Left renal pelvis (tissue), 4 donors: ENCODE data around the gene FRAS1. TPM values are rescaled to one million over a fixed set of nuclear protein-coding genes. Genes with fewer than 3 reads are reported as not detected.
"Not testable (repeated sequence)": the region's sequence is repeated elsewhere in the genome, so short reads cannot be mapped to it uniquely, and the experiment has no call there.

Source experiments
- DNase-seq, 4 donors: peaks; one replicate each; pipeline ENCODE4 v3.0.0-alpha.2; 2013; ENCODE audit warnings: low read depth in 4 of 4, low spot score in 3 of 4
- polyA plus RNA-seq, 4 donors: library from polyadenylated mRNA; unstranded; fragments of 120-200 nt; gene quantifications; one replicate each; pipeline ENCODE4 v1.2.1, GENCODE V29; 2013; ENCODE audit not compliant: insufficient read length in 4 of 4

The FRAS1 gene
- polyA plus RNA-seq, 4 donors, result 10.2 to 85.5 (median 66.8) TPM

- no peak for DNase-seq
Observed at GRCh38 chr4:78254893-78255292, 197.8 kb downstream of the FRAS1 start.

GRCh38 chr4:78265006-78265405 lies 207.9 kb downstream of the FRAS1 start:
- no peak for DNase-seq

- DNase-seq, result no peak
Observed at GRCh38 chr4:78267790-78268189, 210.7 kb downstream of the FRAS1 start.

GRCh38 chr4:78268597-78268996 lies 211.5 kb downstream of the FRAS1 start:
- DNase-seq, result no peak

- not testable (repeated sequence) for DNase-seq
Observed at GRCh38 chr4:78275450-78275849, 218.3 kb downstream of the FRAS1 start.

- DNase-seq, result no peak
Observed at GRCh38 chr4:78286281-78286680, 229.2 kb downstream of the FRAS1 start.

- DNase-seq, result no peak
Observed at GRCh38 chr4:78288327-78288726, 231.2 kb downstream of the FRAS1 start.

- DNase-seq, result no peak
Observed at GRCh38 chr4:78291277-78291676, 234.2 kb downstream of the FRAS1 start.

- no peak for DNase-seq
Observed at GRCh38 chr4:78292341-78292740, 235.2 kb downstream of the FRAS1 start.

GRCh38 chr4:78292856-78293255 lies 235.7 kb downstream of the FRAS1 start:
- no peak for DNase-seq

GRCh38 chr4:78293348-78293747 lies 236.2 kb downstream of the FRAS1 start:
- no peak for DNase-seq

GRCh38 chr4:78293821-78294301 lies 236.7 kb downstream of the FRAS1 start:
- no peak for DNase-seq

- DNase-seq, result no peak
Observed at GRCh38 chr4:78296261-78296660, 239.1 kb downstream of the FRAS1 start.

- no peak for DNase-seq
Observed at GRCh38 chr4:78297116-78297800, 240.1 kb downstream of the FRAS1 start.

- no peak for DNase-seq
Observed at GRCh38 chr4:78298618-78299017, 241.5 kb downstream of the FRAS1 start.

- DNase-seq, result no peak
Observed at GRCh38 chr4:78299565-78299972, 242.4 kb downstream of the FRAS1 start.

GRCh38 chr4:78307263-78307662 lies 250.1 kb downstream of the FRAS1 start:
- DNase-seq, result not testable (repeated sequence)

- no peak for DNase-seq
Observed at GRCh38 chr4:78308517-78308916, 251.4 kb downstream of the FRAS1 start.

GRCh38 chr4:78309352-78309751 lies 252.2 kb downstream of the FRAS1 start:
- DNase-seq, result no peak

- DNase-seq, result no peak
Observed at GRCh38 chr4:78310007-78310739, 253.1 kb downstream of the FRAS1 start.

GRCh38 chr4:78310740-78311115 lies 253.6 kb downstream of the FRAS1 start:
- DNase-seq, result no peak

GRCh38 chr4:78311306-78311705 lies 254.2 kb downstream of the FRAS1 start:
- no peak for DNase-seq
